HEK293 (cell line): ENCODE results near the gene TRAPPC11.

Experiments used
- GFI1B ChIP-seq: fragments of 450-650 bp; formaldehyde crosslinking; IDR thresholded peaks from 2 replicates; pipeline ENCODE4 v1.5.1; 2016; ENCODE audit warnings: missing biosample characterization, missing genetic modification characterization
- GLIS1 ChIP-seq: fragments of 450-650 bp; formaldehyde crosslinking; IDR thresholded peaks from 2 replicates; pipeline ENCODE4 v1.5.1; 2016; ENCODE audit warnings: missing biosample characterization, missing genetic modification characterization
- GLIS2 ChIP-seq: fragments of 450-650 bp; formaldehyde crosslinking; IDR thresholded peaks from 2 replicates; pipeline ENCODE4 v1.5.1; 2016; ENCODE audit warnings: missing biosample characterization, missing genetic modification characterization
- IKZF3 ChIP-seq: fragments of 450-650 bp; IDR thresholded peaks from 2 replicates; pipeline ENCODE4 v1.5.0; 2018; ENCODE audit warnings: missing biosample characterization, mild to moderate bottlenecking, missing genetic modification characterization, moderate library complexity
- KLF8 ChIP-seq: fragments of 450-650 bp; formaldehyde crosslinking; IDR thresholded peaks from 2 replicates; pipeline ENCODE4 v1.5.1; 2016; ENCODE audit warnings: missing biosample characterization, missing genetic modification characterization
- OSR2 ChIP-seq: fragments of 450-650 bp; formaldehyde crosslinking; IDR thresholded peaks from 2 replicates; pipeline ENCODE4 v1.5.1; 2016; ENCODE audit warnings: missing biosample characterization, missing genetic modification characterization
- REPIN1 ChIP-seq: fragments of 450-650 bp; formaldehyde crosslinking; IDR thresholded peaks from 2 replicates; pipeline ENCODE4 v1.5.1; 2017; ENCODE audit warnings: missing biosample characterization, missing genetic modification characterization, low read depth
- ZBTB7A ChIP-seq: fragments of 450-650 bp; formaldehyde crosslinking; IDR thresholded peaks from 2 replicates; pipeline ENCODE4 v1.5.1; 2016; ENCODE audit warnings: low read depth, missing biosample characterization, missing genetic modification characterization
- ZEB2 ChIP-seq: fragments of 450-650 bp; formaldehyde crosslinking; IDR thresholded peaks from 2 replicates; pipeline ENCODE4 v1.5.1; 2016; ENCODE audit warnings: missing biosample characterization, missing genetic modification characterization
- ZFHX2 ChIP-seq: fragments of 450-650 bp; formaldehyde crosslinking; conservative IDR thresholded peaks from 2 replicates; pipeline ENCODE4 v1.5.1; 2016; ENCODE audit warnings: missing biosample characterization, missing genetic modification characterization
- ZNF112 ChIP-seq: fragments of 450-650 bp; formaldehyde crosslinking; IDR thresholded peaks from 2 replicates; pipeline ENCODE4 v1.5.0; 2017; ENCODE audit warnings: missing biosample characterization, missing genetic modification characterization
- ZNF133 ChIP-seq: fragments of 450-650 bp; formaldehyde crosslinking; IDR thresholded peaks from 2 replicates; pipeline ENCODE4 v1.5.1; 2016; ENCODE audit warnings: missing biosample characterization, missing genetic modification characterization
- ZNF138 ChIP-seq: fragments of 450-650 bp; formaldehyde crosslinking; IDR thresholded peaks from 2 replicates; pipeline ENCODE4 v1.5.1; 2016; ENCODE audit warnings: missing biosample characterization, missing genetic modification characterization, borderline replicate concordance
- ZNF140 ChIP-seq: fragments of 450-650 bp; formaldehyde crosslinking; IDR thresholded peaks from 2 replicates; pipeline ENCODE4 v1.5.1; 2016; ENCODE audit warnings: missing biosample characterization, missing genetic modification characterization
- ZNF146 ChIP-seq: fragments of 450-650 bp; formaldehyde crosslinking; IDR thresholded peaks from 2 replicates; pipeline ENCODE4 v1.5.1; 2016; ENCODE audit warnings: missing biosample characterization, missing genetic modification characterization
- ZNF221 ChIP-seq: fragments of 450-650 bp; formaldehyde crosslinking; IDR thresholded peaks from 2 replicates; pipeline ENCODE4 v1.5.1; 2017; ENCODE audit warnings: missing biosample characterization, missing genetic modification characterization, borderline replicate concordance
- ZNF416 ChIP-seq: fragments of 450-650 bp; formaldehyde crosslinking; IDR thresholded peaks from 2 replicates; pipeline ENCODE4 v1.5.1; 2016; ENCODE audit warnings: missing biosample characterization, missing genetic modification characterization
- ZNF530 ChIP-seq: fragments of 450-650 bp; formaldehyde crosslinking; IDR thresholded peaks from 2 replicates; pipeline ENCODE4 v1.5.1; 2016; ENCODE audit warnings: low read depth, missing biosample characterization, missing genetic modification characterization
- ZNF768 ChIP-seq: fragments of 450-650 bp; formaldehyde crosslinking; IDR thresholded peaks from 2 replicates; pipeline ENCODE4 v1.5.1; 2018; ENCODE audit warnings: missing biosample characterization, mild to moderate bottlenecking, missing genetic modification characterization
- ZNF776 ChIP-seq: fragments of 450-650 bp; formaldehyde crosslinking; IDR thresholded peaks from 2 replicates; pipeline ENCODE4 v1.5.0; 2017; ENCODE audit warnings: missing biosample characterization, missing genetic modification characterization, borderline replicate concordance
- TF ChIP-seq, protein P1 (sequence below): fragments of 450-650 bp; formaldehyde crosslinking; IDR thresholded peaks from 2 replicates; pipeline ENCODE4 v1.5.1; 2017; ENCODE audit warnings: missing biosample characterization, missing genetic modification characterization
- TF ChIP-seq, protein P2 (sequence below): fragments of 450-650 bp; formaldehyde crosslinking; conservative IDR thresholded peaks from 2 replicates; pipeline ENCODE4 v1.5.1; 2016; ENCODE audit warnings: low read depth, missing biosample characterization, missing genetic modification characterization
- TF ChIP-seq, protein P3 (sequence below): fragments of 450-650 bp; IDR thresholded peaks from 2 replicates; pipeline ENCODE4 v1.5.1; 2018; ENCODE audit warnings: missing biosample characterization, missing genetic modification characterization
- TF ChIP-seq, protein P4 (sequence below): fragments of 450-650 bp; formaldehyde crosslinking; IDR thresholded peaks from 2 replicates; pipeline ENCODE4 v1.5.1; 2016; ENCODE audit warnings: missing biosample characterization, missing genetic modification characterization
- TF ChIP-seq, protein P5 (sequence below): fragments of 450-650 bp; formaldehyde crosslinking; IDR thresholded peaks from 2 replicates; pipeline ENCODE4 v1.5.1; 2016; ENCODE audit warnings: missing biosample characterization, missing genetic modification characterization

The TRAPPC11 gene

DNA sequence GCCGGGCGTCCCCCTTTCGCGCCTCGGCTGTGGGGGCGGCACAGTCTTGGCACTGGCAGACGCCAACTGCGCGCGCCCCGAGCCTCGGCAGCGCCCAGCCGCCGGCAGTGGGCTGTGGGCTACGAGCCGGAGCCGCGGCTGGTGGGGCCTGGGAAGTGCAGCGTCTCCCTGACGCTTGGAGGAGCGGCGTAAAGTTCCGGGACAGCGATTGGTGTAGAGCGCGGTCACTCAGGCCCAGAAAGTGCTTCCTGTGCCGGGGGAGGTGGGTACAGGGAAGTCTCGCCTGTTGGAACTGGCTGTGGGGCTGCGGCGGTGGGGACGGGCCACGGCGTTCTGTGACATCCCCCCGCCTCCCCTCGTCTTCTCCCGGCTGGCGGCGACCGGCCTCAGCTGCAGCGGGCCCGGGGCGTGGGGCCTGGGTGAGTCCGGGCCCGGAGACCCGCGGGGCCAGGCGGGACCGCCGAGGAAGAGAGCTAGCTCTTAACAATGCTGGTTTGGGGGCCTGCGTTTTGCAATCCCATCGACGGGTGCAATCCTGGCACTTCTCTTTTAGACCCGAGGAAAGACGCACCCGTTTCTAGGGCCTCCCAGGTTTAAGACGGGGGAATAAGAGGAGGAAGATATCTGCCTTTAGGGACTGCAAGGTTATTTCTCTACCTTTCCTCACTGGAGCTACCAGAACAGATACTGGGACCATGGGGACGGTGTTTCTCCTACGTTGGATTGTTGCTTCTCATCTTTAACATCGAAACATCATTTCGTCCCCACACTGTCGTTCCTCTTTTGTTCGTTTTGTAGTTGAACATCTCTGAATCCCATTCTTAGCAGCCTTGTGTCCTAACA is at the start of gene TRAPPC11, which contains the start of gene RWDD4 (continued):
- TF ChIP-seq, protein P1, sequence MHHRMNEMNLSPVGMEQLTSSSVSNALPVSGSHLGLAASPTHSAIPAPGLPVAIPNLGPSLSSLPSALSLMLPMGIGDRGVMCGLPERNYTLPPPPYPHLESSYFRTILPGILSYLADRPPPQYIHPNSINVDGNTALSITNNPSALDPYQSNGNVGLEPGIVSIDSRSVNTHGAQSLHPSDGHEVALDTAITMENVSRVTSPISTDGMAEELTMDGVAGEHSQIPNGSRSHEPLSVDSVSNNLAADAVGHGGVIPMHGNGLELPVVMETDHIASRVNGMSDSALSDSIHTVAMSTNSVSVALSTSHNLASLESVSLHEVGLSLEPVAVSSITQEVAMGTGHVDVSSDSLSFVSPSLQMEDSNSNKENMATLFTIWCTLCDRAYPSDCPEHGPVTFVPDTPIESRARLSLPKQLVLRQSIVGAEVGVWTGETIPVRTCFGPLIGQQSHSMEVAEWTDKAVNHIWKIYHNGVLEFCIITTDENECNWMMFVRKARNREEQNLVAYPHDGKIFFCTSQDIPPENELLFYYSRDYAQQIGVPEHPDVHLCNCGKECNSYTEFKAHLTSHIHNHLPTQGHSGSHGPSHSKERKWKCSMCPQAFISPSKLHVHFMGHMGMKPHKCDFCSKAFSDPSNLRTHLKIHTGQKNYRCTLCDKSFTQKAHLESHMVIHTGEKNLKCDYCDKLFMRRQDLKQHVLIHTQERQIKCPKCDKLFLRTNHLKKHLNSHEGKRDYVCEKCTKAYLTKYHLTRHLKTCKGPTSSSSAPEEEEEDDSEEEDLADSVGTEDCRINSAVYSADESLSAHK (tag by site-specific recombination) = peak; percentile 44
- TF ChIP-seq GLIS2 (tag by site-specific recombination) (peak; percentile 93), ZNF776 (tag by site-specific recombination) (no peak), GLIS1 (tag by site-specific recombination) (peak; percentile 55), ZEB2 (tag by site-specific recombination) (0 out of 2 replicates have a peak, but pooled peaks have one; percentile 27), ZBTB7A (no peak), ZNF530 (no peak), GFI1B (no peak), REPIN1 (tag by site-specific recombination) (no peak), ZNF221 (tag by site-specific recombination) (no peak), ZNF768 (no peak), OSR2 (tag by site-specific recombination) (peak; percentile 18; the same call in 1 of the 2 replicates), ZNF146 (no peak), ZNF140 (tag by site-specific recombination) (no peak), ZNF112 (no peak), ZFHX2 (tag by site-specific recombination) (peak; percentile 49; the same call in 1 of the 2 replicates), IKZF3 (tag by site-specific recombination) (no peak), KLF8 (tag by site-specific recombination) (peak; percentile 42; the same call in 1 of the 2 replicates), ZNF416 (tag by site-specific recombination) (no peak), ZNF138 (tag by site-specific recombination) (no peak), ZNF133 (tag by site-specific recombination) (no peak)
- TF ChIP-seq, protein P2, sequence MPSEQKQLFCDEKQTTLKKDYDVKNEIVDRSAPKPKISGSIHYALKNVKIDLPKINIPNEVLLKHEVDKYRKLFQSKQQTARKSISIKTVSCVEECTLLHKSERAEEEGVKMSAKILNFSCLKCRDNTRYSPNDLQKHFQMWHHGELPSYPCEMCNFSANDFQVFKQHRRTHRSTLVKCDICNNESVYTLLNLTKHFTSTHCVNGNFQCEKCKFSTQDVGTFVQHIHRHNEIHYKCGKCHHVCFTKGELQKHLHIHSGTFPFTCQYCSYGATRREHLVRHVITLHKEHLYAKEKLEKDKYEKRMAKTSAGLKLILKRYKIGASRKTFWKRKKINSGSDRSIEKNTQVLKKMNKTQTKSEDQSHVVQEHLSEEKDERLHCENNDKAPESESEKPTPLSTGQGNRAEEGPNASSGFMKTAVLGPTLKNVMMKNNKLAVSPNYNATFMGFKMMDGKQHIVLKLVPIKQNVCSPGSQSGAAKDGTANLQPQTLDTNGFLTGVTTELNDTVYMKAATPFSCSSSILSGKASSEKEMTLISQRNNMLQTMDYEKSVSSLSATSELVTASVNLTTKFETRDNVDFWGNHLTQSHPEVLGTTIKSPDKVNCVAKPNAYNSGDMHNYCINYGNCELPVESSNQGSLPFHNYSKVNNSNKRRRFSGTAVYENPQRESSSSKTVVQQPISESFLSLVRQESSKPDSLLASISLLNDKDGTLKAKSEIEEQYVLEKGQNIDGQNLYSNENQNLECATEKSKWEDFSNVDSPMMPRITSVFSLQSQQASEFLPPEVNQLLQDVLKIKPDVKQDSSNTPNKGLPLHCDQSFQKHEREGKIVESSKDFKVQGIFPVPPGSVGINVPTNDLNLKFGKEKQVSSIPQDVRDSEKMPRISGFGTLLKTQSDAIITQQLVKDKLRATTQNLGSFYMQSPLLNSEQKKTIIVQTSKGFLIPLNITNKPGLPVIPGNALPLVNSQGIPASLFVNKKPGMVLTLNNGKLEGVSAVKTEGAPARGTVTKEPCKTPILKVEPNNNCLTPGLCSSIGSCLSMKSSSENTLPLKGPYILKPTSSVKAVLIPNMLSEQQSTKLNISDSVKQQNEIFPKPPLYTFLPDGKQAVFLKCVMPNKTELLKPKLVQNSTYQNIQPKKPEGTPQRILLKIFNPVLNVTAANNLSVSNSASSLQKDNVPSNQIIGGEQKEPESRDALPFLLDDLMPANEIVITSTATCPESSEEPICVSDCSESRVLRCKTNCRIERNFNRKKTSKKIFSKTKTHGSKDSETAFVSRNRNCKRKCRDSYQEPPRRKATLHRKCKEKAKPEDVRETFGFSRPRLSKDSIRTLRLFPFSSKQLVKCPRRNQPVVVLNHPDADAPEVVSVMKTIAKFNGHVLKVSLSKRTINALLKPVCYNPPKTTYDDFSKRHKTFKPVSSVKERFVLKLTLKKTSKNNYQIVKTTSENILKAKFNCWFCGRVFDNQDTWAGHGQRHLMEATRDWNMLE (tag by site-specific recombination) = no peak
- TF ChIP-seq, protein P3, sequence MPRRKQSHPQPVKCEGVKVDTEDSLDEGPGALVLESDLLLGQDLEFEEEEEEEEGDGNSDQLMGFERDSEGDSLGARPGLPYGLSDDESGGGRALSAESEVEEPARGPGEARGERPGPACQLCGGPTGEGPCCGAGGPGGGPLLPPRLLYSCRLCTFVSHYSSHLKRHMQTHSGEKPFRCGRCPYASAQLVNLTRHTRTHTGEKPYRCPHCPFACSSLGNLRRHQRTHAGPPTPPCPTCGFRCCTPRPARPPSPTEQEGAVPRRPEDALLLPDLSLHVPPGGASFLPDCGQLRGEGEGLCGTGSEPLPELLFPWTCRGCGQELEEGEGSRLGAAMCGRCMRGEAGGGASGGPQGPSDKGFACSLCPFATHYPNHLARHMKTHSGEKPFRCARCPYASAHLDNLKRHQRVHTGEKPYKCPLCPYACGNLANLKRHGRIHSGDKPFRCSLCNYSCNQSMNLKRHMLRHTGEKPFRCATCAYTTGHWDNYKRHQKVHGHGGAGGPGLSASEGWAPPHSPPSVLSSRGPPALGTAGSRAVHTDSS = no peak
- TF ChIP-seq, protein P4, sequence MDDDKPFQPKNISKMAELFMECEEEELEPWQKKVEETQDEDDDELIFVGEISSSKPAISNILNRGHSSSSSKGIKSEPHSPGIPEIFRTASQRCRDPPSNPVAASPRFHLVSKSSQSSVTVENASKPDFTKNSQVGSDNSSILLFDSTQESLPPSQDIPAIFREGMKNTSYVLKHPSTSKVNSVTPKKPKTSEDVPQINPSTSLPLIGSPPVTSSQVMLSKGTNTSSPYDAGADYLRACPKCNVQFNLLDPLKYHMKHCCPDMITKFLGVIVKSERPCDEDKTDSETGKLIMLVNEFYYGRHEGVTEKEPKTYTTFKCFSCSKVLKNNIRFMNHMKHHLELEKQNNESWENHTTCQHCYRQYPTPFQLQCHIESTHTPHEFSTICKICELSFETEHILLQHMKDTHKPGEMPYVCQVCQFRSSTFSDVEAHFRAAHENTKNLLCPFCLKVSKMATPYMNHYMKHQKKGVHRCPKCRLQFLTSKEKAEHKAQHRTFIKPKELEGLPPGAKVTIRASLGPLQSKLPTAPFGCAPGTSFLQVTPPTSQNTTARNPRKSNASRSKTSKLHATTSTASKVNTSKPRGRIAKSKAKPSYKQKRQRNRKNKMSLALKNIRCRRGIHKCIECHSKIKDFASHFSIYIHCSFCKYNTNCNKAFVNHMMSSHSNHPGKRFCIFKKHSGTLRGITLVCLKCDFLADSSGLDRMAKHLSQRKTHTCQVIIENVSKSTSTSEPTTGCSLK (tag by site-specific recombination) = no peak
- TF ChIP-seq, protein P5, sequence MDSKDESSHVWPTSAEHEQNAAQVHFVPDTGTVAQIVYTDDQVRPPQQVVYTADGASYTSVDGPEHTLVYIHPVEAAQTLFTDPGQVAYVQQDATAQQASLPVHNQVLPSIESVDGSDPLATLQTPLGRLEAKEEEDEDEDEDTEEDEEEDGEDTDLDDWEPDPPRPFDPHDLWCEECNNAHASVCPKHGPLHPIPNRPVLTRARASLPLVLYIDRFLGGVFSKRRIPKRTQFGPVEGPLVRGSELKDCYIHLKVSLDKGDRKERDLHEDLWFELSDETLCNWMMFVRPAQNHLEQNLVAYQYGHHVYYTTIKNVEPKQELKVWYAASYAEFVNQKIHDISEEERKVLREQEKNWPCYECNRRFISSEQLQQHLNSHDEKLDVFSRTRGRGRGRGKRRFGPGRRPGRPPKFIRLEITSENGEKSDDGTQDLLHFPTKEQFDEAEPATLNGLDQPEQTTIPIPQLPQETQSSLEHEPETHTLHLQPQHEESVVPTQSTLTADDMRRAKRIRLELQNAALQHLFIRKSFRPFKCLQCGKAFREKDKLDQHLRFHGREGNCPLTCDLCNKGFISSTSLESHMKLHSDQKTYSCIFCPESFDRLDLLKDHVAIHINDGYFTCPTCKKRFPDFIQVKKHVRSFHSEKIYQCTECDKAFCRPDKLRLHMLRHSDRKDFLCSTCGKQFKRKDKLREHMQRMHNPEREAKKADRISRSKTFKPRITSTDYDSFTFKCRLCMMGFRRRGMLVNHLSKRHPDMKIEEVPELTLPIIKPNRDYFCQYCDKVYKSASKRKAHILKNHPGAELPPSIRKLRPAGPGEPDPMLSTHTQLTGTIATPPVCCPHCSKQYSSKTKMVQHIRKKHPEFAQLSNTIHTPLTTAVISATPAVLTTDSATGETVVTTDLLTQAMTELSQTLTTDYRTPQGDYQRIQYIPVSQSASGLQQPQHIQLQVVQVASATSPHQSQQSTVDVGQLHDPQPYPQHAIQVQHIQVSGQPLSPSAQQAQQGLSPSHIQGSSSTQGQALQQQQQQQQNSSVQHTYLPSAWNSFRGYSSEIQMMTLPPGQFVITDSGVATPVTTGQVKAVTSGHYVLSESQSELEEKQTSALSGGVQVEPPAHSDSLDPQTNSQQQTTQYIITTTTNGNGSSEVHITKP (tag by site-specific recombination) = peak; percentile 90
